ENCODE measurements around the gene FOLR1. TPM values are rescaled to one million over a fixed set of nuclear protein-coding genes. Genes with fewer than 3 reads are reported as not detected.
"Not testable (repeated sequence)": the region's sequence is repeated elsewhere in the genome, so short reads cannot be mapped to it uniquely, and the experiment has no call there.

The FOLR1 gene
- total RNA-seq, 2 donors from 2014 or later: 0.52 to 3.0 TPM

DNA sequence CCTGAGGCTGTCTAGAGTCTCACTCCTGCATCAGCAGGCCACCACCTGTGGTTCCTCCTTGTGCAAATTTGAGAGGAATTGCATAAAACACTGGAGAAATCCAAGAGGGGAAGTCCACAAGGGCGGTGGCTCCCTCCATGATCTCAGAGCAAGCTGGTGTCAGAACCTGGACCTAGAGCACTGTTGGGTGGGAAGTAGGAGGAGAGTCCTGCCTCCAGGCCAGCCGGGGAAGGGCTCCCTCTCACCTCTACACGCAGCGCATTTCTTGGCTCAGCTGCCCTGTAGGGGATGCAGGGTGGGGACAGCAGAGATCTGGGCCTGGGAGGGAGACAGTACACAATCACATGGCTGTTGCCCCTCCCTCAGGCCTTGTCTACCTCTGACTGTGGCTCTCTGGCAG lies 19.9 kb upstream of the FOLR1 start:
- H3K9me3 ChIP-seq; H3K36me3 ChIP-seq (replicated peaks in 1 of 2; ENCODE audit: insufficient read depth in 1 of 2, low read depth in 2 of 2); intact Hi-C loops (cut with DNase I); H3K4me3 ChIP-seq; H3K27ac ChIP-seq; ATAC-seq; DNase-seq; H3K27me3 ChIP-seq; H3K4me1 ChIP-seq: not testable (repeated sequence)
- 47 to 78% methylated on average over 2 to 4 of the region's 4 CpGs for WGBS, 2 donors

DNA sequence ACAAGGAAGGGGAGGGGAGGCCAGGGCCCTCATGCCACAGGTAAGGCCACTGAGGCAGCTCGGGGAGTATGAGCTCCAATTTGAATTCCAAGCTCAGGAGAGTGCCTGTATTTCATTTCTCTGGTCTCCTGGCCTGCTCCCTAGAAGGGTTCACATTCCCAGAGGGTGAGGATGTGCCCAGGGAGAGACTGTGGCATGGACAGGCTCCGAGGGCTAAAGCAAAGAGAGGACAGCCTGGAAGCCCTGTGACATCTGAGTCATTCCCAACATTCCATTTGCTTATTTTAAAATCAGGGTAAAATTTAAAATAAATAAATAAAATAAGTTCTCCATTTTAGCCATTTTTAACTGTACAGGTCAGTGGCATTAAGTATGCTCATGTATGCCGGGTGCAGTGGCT lies 18.6 kb upstream of the FOLR1 start:
- no peak for DNase-seq
- 81 to 90% methylated on average over 3 of the region's 3 CpGs for WGBS, 2 donors
- Histone ChIP-seq H3K27me3 (no peaks in the 10 kb centered on the region), H3K36me3 (replicated peaks in 1 of 2; ENCODE audit: insufficient read depth in 1 of 2, low read depth in 2 of 2) (no peaks in the 10 kb centered on the region), H3K9me3 (no peaks in the 10 kb centered on the region), H3K4me3 (no peak overlapping the region), H3K27ac (no peak overlapping the region), H3K4me1 (no peaks in the 10 kb centered on the region)
- no peak for TF ChIP-seq POLR2A (IDR thresholded peaks at IDR 0.05)
- TF ChIP-seq, protein P1, sequence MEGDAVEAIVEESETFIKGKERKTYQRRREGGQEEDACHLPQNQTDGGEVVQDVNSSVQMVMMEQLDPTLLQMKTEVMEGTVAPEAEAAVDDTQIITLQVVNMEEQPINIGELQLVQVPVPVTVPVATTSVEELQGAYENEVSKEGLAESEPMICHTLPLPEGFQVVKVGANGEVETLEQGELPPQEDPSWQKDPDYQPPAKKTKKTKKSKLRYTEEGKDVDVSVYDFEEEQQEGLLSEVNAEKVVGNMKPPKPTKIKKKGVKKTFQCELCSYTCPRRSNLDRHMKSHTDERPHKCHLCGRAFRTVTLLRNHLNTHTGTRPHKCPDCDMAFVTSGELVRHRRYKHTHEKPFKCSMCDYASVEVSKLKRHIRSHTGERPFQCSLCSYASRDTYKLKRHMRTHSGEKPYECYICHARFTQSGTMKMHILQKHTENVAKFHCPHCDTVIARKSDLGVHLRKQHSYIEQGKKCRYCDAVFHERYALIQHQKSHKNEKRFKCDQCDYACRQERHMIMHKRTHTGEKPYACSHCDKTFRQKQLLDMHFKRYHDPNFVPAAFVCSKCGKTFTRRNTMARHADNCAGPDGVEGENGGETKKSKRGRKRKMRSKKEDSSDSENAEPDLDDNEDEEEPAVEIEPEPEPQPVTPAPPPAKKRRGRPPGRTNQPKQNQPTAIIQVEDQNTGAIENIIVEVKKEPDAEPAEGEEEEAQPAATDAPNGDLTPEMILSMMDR (IDR thresholded peaks at IDR 0.05): no peak
- intact Hi-C loops (cut with DNase I): no loop called here
- ATAC-seq: no peak

DNA sequence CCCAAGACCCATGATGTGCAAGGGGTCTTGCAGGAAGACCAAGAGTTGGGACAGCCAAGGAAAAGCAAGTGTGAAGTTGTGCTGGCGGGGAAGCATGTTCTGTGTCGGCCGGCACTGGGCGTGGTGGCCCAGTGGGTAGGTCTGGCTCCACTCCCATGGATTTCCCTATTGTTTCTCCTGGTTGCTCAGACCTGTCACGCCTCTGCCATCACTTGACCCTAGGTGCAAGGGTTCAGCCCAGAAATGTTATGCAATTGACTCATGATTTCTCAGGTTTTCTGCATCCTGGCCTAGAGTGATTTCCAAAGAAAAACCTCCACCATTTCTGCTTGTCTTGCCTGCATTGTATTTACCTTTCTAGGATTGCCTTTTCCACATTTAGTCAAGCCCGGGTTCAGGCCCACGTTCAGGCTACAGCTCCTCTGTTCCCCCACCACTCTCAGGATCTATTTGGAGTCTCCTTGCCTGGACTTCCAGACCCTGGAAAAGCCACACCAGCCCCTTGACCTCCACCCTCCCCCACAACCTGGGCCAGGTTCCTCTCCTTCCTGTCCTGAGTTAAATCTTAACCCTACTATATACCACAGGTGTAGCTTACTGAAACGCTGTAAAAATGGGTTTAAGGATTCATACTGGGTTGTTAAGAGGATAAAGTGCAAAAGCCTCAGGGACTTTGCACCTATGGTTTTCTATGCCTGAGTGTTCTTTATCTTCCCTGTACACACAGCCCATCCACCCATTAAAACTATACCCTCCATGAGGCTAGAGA lies 17.5 kb upstream of the FOLR1 start:
- Histone ChIP-seq H3K4me1 (no peaks in the 10 kb centered on the region), H3K9me3 (no peaks in the 10 kb centered on the region), H3K4me3 (no peak overlapping the region), H3K27me3 (no peaks in the 10 kb centered on the region), H3K27ac (no peak overlapping the region), H3K36me3 (replicated peaks in 1 of 2; ENCODE audit: insufficient read depth in 1 of 2, low read depth in 2 of 2) (no peaks in the 10 kb centered on the region)
- no peak for DNase-seq
- WGBS, 2 donors: 77 to 81% methylated on average over 4 to 8 of the region's 8 CpGs
- ATAC-seq: no peak
- intact Hi-C loops (cut with DNase I): no loop called here
- TF ChIP-seq POLR2A (IDR thresholded peaks at IDR 0.05): no peak
- TF ChIP-seq, protein P1 (IDR thresholded peaks at IDR 0.05): no peak

DNA sequence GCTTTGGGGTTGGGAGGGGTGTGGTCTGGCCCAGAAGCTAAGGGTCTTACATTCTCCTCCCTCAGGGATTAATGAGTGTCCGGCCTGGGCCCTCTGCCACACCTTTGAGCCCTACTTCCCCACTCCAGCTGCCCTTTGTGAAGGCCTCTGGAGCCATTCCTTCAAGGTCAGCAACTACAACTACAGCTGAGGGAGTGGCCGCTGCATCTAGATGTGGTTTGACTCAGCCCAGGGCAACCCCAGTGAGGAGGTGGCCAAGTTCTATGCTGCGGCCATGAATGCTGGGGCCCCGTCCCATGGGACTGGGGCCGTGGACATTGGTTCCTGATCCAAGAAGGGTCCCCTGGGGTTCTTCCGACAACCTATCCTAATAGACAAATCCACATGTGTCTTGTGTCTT lies 14.3 kb upstream of the FOLR1 start:
- ATAC-seq: no peak
- Histone ChIP-seq H3K27me3 (no peaks in the 10 kb centered on the region), H3K27ac (no peak overlapping the region), H3K4me3 (no peak overlapping the region), H3K36me3 (replicated peaks in 1 of 2; ENCODE audit: insufficient read depth in 1 of 2, low read depth in 2 of 2) (no peaks in the 10 kb centered on the region), H3K9me3 (no peaks in the 10 kb centered on the region), H3K4me1 (no peaks in the 10 kb centered on the region)
- 92% methylated on average over 6 of the region's 6 CpGs; no CpG with 5 or more reads in 1 of the 2 donors for WGBS, 2 donors
- no peak for DNase-seq
- intact Hi-C loops (cut with DNase I): no loop called here
- TF ChIP-seq POLR2A (IDR thresholded peaks at IDR 0.05): no peak
- TF ChIP-seq, protein P1 (IDR thresholded peaks at IDR 0.05): no peak

DNA sequence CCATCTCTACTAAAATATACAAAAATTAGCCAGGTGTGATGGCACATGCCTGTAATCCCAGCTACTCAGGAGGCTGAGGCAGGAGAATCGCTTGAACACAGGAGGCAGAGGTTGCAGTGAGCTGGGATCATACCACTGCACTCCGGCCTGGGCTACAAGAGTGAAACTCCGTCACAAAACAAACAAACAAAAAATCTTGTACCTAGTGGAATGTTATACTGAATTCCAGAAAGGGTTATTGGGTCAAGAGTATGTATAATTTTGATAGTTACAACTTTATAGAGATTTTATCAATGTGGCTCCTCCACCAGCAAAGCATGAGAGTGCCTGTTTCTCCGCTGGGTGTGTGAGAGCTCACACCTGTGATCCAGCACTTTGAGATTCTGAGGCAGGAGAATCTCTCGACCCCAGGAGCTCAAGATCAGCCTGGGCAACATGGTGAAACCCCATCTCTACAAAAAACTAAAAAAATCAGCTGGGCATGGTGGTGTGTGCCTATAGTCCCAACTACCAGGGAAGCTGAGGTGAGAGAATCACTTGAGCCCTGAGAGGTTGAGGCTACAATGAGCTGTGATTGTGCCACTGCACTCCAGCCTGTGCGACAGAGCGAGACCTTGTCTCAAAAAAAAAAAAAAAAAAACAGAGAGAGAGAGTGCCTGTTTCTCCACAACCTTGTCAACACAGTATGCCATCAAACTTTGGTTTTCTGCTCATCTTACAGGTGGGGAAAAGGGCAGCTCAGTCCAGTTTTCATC lies 12.7 kb upstream of the FOLR1 start:
- no peaks in the 10 kb centered on the region for H3K4me1 ChIP-seq
- intact Hi-C loops (cut with DNase I): no loop called here
- no peak for TF ChIP-seq POLR2A (IDR thresholded peaks at IDR 0.05)
- TF ChIP-seq, protein P1 (IDR thresholded peaks at IDR 0.05): no peak
- ATAC-seq: no peak
- WGBS, 2 donors: 63 to 69% methylated on average over 7 of the region's 7 CpGs
- no peak for DNase-seq
- no peak overlapping the region for H3K4me3 ChIP-seq
- H3K36me3 ChIP-seq (replicated peaks in 1 of 2; ENCODE audit: insufficient read depth in 1 of 2, low read depth in 2 of 2): no peaks in the 10 kb centered on the region
- no peaks in the 10 kb centered on the region for H3K9me3 ChIP-seq
- H3K27me3 ChIP-seq: no peaks in the 10 kb centered on the region
- H3K27ac ChIP-seq: no peak overlapping the region

All from body of pancreas (tissue), 4 donors.